Transverse colon (tissue), 4 donors: ENCODE data around the gene EIF3A.

ENCODE experiments used
- EP300 ChIP-seq: sonication (generic); formaldehyde crosslinking; IDR thresholded peaks from one replicate; pipeline ENCODE4 v1.6.1; 2017; ENCODE audit warnings: antibody characterized with exemption, low read depth
- POLR2A ChIP-seq: fragments of 450-650 bp; IDR thresholded peaks from one replicate; pipeline ENCODE4 v1.6.1; 2016; ENCODE audit warnings: antibody characterized with exemption, mild to moderate bottlenecking, moderate library complexity
- POLR2AphosphoS5 ChIP-seq, 3 donors: sonication (generic); formaldehyde crosslinking; IDR thresholded peaks; one replicate each; pipeline ENCODE4 v1.6.1; 2016; ENCODE audit warnings: antibody characterized with exemption in 3 of 3
- TF ChIP-seq, protein P1 (sequence below), 5 experiments: fragments of 200-600 bp in 3 of 5; fragments of 450-650 bp in 2 of 5; sonication (generic) in 3 of 5; IDR thresholded peaks; 1 replicate in 2 of 5; 2 replicates in 3 of 5; pipeline ENCODE4 v1.5.1; 2016 to 2017; ENCODE audit warnings: antibody characterized with exemption in 5 of 5, inconsistent platforms in 3 of 5, mild to moderate bottlenecking in 2 of 5, moderate library complexity in 1 of 5

DNA sequence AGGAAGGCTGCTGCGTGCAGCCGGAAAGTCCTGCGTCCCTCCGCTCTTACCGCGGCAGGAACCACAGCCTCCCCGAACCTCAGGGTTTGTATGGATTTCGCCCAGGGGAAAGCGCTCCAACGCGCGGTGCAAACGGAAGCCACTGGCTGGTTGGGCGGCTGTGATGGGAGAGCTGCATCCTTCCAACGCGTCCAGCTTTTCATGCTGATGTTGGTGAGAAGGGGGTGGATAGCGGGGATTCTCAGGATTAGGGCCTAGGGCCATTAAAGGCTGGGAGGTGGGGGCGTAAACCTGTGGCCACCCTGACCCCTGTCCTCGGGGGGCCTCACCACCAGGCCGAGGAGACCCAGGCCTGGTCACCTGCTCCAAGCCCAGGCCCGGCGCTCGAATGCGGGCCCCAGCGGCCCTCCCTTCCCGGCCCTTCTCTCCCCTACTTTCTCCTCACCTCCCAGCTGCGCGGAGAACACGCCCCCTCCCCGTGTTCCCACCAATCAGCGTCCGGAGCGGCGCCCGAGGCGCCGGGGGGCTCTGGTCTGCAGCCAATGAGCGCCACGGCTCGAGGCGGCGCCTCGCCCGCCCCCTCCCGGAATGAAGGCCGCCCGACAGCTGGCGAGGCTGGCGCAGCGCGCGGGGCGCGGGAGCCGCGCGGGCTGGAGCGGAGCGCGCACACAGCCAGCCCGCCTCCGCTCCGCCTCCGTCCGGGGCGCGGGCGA lies 51.6 kb downstream of the EIF3A start:
- TF ChIP-seq, protein P1, sequence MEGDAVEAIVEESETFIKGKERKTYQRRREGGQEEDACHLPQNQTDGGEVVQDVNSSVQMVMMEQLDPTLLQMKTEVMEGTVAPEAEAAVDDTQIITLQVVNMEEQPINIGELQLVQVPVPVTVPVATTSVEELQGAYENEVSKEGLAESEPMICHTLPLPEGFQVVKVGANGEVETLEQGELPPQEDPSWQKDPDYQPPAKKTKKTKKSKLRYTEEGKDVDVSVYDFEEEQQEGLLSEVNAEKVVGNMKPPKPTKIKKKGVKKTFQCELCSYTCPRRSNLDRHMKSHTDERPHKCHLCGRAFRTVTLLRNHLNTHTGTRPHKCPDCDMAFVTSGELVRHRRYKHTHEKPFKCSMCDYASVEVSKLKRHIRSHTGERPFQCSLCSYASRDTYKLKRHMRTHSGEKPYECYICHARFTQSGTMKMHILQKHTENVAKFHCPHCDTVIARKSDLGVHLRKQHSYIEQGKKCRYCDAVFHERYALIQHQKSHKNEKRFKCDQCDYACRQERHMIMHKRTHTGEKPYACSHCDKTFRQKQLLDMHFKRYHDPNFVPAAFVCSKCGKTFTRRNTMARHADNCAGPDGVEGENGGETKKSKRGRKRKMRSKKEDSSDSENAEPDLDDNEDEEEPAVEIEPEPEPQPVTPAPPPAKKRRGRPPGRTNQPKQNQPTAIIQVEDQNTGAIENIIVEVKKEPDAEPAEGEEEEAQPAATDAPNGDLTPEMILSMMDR (IDR thresholded peaks at IDR 0.05) = peak in 1 of 5 experiments; percentile 24
- TF ChIP-seq EP300 = no peak
- no peak for TF ChIP-seq POLR2A
- TF ChIP-seq POLR2AphosphoS5 (IDR thresholded peaks at IDR 0.05) = peak in 1 of 3 donors; percentile 5
